A549 (cell line): Measurements from ENCODE around the gene CPLX4. TPM values are rescaled to one million over a fixed set of nuclear protein-coding genes. Genes with fewer than 3 reads are reported as not detected.

Experiments
- ATAC-seq, 2 experiments: fragments of 200-7000 bp in 1 of 2; fragments of >200 bp in 1 of 2; cut with Nextera tagmentation in 1 of 2; cut with Tn5 transposase in 1 of 2; 3 replicates each; pipeline versions ENCODE4 v1.8.0 to v1.9.1; 2018 to 2020; ENCODE audit warnings: mild to moderate bottlenecking in 1 of 2, moderate library complexity in 1 of 2
- CTCF ChIA-PET: fragments of 300-600 bp; sonication (Branson Sonifier 250); formaldehyde crosslinking; extraction: SDS; loops from one replicate; lab custom pipeline; 2021; ENCODE audit warnings: antibody characterized with exemption, inconsistent platforms; lab: Yijun Ruan, JAX
- POLR2A ChIA-PET: fragments of 350-600 bp; formaldehyde crosslinking; extraction: SDS; loops from one replicate; lab custom pipeline; 2021; ENCODE audit warnings: antibody characterized with exemption, inconsistent platforms; lab: Yijun Ruan, JAX
- DNase-seq, 2 experiments: peaks; one replicate each; pipeline versions ENCODE4 v3.0.0 to v3.0.0-alpha.2; 2011 to 2016; ENCODE audit warnings: low read depth in 1 of 2, low spot score in 1 of 2
- FAIRE-seq: peaks from 2 replicates; lab custom pipeline; 2011; peaks lifted over from hg19 to GRCh38; lab: Jason Lieb, UNC
- H3K27ac ChIP-seq, 2 experiments: fragments of >200 bp; sonication (Bioruptor Twin); formaldehyde crosslinking; 3 replicates each; pipeline ENCODE4 v1.5.1; 2016 to 2017
- H3K4me1 ChIP-seq: fragments of >200 bp; sonication (Bioruptor Twin); formaldehyde crosslinking; 3 replicates; pipeline ENCODE4 v1.6.1; 2016
- H3K4me2 ChIP-seq: fragments of >200 bp; sonication (Bioruptor Twin); formaldehyde crosslinking; 3 replicates; pipeline ENCODE4 v1.6.1; 2016
- H3K4me3 ChIP-seq: fragments of >200 bp; sonication (Bioruptor Twin); formaldehyde crosslinking; 3 replicates; pipeline ENCODE4 v1.5.1; 2016
- H3K9me3 ChIP-seq: fragments of >200 bp; sonication (Bioruptor Twin); formaldehyde crosslinking; 3 replicates; pipeline ENCODE4 v1.6.1; 2016
- BHLHE40 ChIP-seq: IDR thresholded peaks from 2 replicates; pipeline ENCODE4 v1.6.1; 2012; ENCODE audit warnings: low read depth, low read length, inconsistent platforms
- CBX2 ChIP-seq: fragments of 200-600 bp; sonication (generic); IDR thresholded peaks from 2 replicates; pipeline ENCODE4 v1.6.1; 2016; ENCODE audit warnings: low read depth, mild to moderate bottlenecking, borderline replicate concordance
- FOSB ChIP-seq: fragments of 250-450 bp; sonication (Bioruptor Pico); IDR thresholded peaks from 2 replicates; pipeline ENCODE4 v1.5.0; 2020; ENCODE audit warnings: mild to moderate bottlenecking, moderate library complexity
- FOSL2 ChIP-seq, 2 experiments: fragments of 450-650 bp in 1 of 2; fragments of >200 bp in 1 of 2; sonication (Bioruptor Twin) in 1 of 2; formaldehyde crosslinking; IDR thresholded peaks; 2 replicates each; pipeline versions ENCODE4 v1.5.0 to v1.6.1; 2016 to 2020; ENCODE audit warnings: mild to moderate bottlenecking in 1 of 2, moderate library complexity in 1 of 2
- HEYL ChIP-seq: fragments of 250-450 bp; sonication (Bioruptor Pico); IDR thresholded peaks from 2 replicates; pipeline ENCODE4 v1.8.0; 2021; ENCODE audit warnings: mild to moderate bottlenecking, moderate library complexity
- HOXA7 ChIP-seq: fragments of 250-450 bp; sonication (Bioruptor Pico); IDR thresholded peaks from 2 replicates; pipeline ENCODE4 v1.5.0; 2020; ENCODE audit warnings: mild to moderate bottlenecking, moderate library complexity
- KDM1A ChIP-seq: fragments of 200-600 bp; sonication (generic); IDR thresholded peaks from 2 replicates; pipeline ENCODE4 v1.6.1; 2016; ENCODE audit warnings: low read depth, mild to moderate bottlenecking
- MYC ChIP-seq: IDR thresholded peaks from 2 replicates; pipeline ENCODE4 v1.6.1; 2012; ENCODE audit warnings: mild to moderate bottlenecking, inconsistent platforms, low read length, improper control_type of control experiment, borderline replicate concordance
- NPAS2 ChIP-seq: fragments of 250-450 bp; sonication (Bioruptor Pico); IDR thresholded peaks from 2 replicates; pipeline ENCODE4 v1.8.0; 2022; ENCODE audit warnings: mild to moderate bottlenecking, moderate library complexity, borderline replicate concordance
- PHF8 ChIP-seq: fragments of 200-600 bp; sonication (generic); IDR thresholded peaks from 2 replicates; pipeline ENCODE4 v1.6.1; 2016; ENCODE audit warnings: low read depth, mild to moderate bottlenecking, antibody characterized with exemption, moderate library complexity, borderline replicate concordance
- RNF2 ChIP-seq: fragments of 200-600 bp; sonication (generic); IDR thresholded peaks from 2 replicates; pipeline ENCODE4 v1.6.1; 2016; ENCODE audit warnings: low read depth, mild to moderate bottlenecking, antibody characterized with exemption, moderate library complexity, borderline replicate concordance
- SREBF2 ChIP-seq: fragments of 450-650 bp; IDR thresholded peaks from 2 replicates; pipeline ENCODE4 v1.6.1; 2014; ENCODE audit warnings: mild to moderate bottlenecking, moderate library complexity
- ZSCAN20 ChIP-seq: fragments of 250-450 bp; sonication (Bioruptor Pico); IDR thresholded peaks from 2 replicates; pipeline ENCODE4 v1.8.0; 2022; ENCODE audit warnings: mild to moderate bottlenecking, moderate library complexity
- WGBS: methylation state at CpG from one replicate; pipeline ENCODE4 v1.1.6; 2017; ENCODE audit errors: missing lambda C conversion rate; 5-methylcytosine and 5-hydroxymethylcytosine counted together
- polyA plus RNA-seq, 4 experiments: library from polyadenylated mRNA; depleted of rRNA in 3 of 4; stranded (reverse); fragments of >200 nt; fragmentation: RNase III in 1 of 4; extraction: RNeasy Plus Mini Kit Qiagen cat#74134 plus additional on column Dnase treatment in 1 of 4; gene quantifications; 2 replicates in 3 of 4; 3 replicates in 1 of 4; pipeline ENCODE4 v1.2.3, GENCODE V29; 2011 to 2017
- TF ChIP-seq, protein P1 (sequence below): fragments of >200 bp; sonication (Bioruptor Twin); formaldehyde crosslinking; IDR thresholded peaks from 3 replicates; pipeline ENCODE4 v1.5.1; 2016
- TF ChIP-seq, protein P2 (sequence below): fragments of 200-600 bp; sonication (generic); IDR thresholded peaks from 2 replicates; pipeline ENCODE4 v1.6.1; 2016; ENCODE audit warnings: antibody characterized with exemption, mild to moderate bottlenecking, moderate library complexity
- TF ChIP-seq, protein P3 (sequence below): IDR thresholded peaks from 2 replicates; pipeline ENCODE4 v1.6.1; 2012; ENCODE audit warnings: low read depth, borderline replicate concordance

CPLX4 gene
- polyA plus RNA-seq, 2 of the 4 experiments (the other 2 are of a cell fraction), result not detected

DNA sequence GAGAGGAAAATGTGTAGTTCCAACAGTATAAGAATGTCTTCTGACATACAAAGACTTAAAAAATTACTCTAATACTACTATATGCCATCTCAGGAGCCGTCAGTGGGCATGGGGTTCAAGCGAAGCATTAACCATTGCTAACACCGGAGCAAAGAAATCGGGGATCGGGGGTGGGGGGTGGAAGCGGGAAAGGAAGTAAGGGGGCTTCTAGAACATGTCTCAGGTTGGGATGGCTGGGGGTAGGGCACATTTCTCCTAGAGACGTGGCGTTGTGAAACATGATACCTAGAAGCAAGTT lies 39.9 kb upstream of the CPLX4 start (continued):
- TF ChIP-seq, protein P1, sequence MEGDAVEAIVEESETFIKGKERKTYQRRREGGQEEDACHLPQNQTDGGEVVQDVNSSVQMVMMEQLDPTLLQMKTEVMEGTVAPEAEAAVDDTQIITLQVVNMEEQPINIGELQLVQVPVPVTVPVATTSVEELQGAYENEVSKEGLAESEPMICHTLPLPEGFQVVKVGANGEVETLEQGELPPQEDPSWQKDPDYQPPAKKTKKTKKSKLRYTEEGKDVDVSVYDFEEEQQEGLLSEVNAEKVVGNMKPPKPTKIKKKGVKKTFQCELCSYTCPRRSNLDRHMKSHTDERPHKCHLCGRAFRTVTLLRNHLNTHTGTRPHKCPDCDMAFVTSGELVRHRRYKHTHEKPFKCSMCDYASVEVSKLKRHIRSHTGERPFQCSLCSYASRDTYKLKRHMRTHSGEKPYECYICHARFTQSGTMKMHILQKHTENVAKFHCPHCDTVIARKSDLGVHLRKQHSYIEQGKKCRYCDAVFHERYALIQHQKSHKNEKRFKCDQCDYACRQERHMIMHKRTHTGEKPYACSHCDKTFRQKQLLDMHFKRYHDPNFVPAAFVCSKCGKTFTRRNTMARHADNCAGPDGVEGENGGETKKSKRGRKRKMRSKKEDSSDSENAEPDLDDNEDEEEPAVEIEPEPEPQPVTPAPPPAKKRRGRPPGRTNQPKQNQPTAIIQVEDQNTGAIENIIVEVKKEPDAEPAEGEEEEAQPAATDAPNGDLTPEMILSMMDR, result no peak
- TF ChIP-seq, protein P2, sequence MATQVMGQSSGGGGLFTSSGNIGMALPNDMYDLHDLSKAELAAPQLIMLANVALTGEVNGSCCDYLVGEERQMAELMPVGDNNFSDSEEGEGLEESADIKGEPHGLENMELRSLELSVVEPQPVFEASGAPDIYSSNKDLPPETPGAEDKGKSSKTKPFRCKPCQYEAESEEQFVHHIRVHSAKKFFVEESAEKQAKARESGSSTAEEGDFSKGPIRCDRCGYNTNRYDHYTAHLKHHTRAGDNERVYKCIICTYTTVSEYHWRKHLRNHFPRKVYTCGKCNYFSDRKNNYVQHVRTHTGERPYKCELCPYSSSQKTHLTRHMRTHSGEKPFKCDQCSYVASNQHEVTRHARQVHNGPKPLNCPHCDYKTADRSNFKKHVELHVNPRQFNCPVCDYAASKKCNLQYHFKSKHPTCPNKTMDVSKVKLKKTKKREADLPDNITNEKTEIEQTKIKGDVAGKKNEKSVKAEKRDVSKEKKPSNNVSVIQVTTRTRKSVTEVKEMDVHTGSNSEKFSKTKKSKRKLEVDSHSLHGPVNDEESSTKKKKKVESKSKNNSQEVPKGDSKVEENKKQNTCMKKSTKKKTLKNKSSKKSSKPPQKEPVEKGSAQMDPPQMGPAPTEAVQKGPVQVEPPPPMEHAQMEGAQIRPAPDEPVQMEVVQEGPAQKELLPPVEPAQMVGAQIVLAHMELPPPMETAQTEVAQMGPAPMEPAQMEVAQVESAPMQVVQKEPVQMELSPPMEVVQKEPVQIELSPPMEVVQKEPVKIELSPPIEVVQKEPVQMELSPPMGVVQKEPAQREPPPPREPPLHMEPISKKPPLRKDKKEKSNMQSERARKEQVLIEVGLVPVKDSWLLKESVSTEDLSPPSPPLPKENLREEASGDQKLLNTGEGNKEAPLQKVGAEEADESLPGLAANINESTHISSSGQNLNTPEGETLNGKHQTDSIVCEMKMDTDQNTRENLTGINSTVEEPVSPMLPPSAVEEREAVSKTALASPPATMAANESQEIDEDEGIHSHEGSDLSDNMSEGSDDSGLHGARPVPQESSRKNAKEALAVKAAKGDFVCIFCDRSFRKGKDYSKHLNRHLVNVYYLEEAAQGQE, result no peak
- TF ChIP-seq BHLHE40, result no peak
- TF ChIP-seq MYC, result no peak

DNA sequence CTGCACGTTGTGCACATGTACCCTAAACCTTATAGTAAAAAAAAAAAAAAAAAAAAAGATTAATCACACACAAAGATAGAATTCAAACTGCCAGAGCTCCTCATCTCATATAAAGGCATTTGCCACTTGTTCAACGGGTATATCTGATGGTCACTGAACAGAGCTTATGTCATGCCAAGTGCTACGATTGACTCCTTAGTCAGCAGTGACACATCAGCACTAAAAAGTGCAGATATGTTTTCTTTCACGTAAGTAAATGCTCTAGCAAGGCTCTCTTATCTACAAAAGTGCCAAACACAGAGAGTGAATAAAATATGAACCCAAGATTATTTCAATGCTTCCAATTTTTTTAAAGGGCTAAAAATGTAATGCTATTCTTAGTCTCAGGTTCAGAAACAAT lies 39.5 kb upstream of the CPLX4 start:
- Histone ChIP-seq H3K4me2 (peak overlapping the region; percentile 90), H3K4me3 (peak overlapping the region; percentile 90), H3K9me3 (no peaks in the 10 kb centered on the region), H3K4me1 (peaks cover 17% of the 10 kb centered on the region; the same call in 2 of the 3 replicates), H3K27ac (peak overlapping the region in 1 of 2 experiments; percentile 89; a peak in 3 of 6 replicates)
- TF ChIP-seq ZSCAN20 (CRISPR knock-in tag) (no peak), FOSL2 (IDR thresholded peaks at IDR 0.05) (no peak), FOSL2 (CRISPR knock-in tag; IDR thresholded peaks at IDR 0.05) (no peak), SREBF2 (no peak), FOSB (CRISPR knock-in tag) (no peak), HOXA7 (no peak), NPAS2 (no peak), KDM1A (no peak), CBX2 (no peak), HEYL (no peak), RNF2 (no peak), PHF8 (no peak)
- TF ChIP-seq, protein P2, result no peak
- TF ChIP-seq, protein P3, sequence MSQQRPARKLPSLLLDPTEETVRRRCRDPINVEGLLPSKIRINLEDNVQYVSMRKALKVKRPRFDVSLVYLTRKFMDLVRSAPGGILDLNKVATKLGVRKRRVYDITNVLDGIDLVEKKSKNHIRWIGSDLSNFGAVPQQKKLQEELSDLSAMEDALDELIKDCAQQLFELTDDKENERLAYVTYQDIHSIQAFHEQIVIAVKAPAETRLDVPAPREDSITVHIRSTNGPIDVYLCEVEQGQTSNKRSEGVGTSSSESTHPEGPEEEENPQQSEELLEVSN, result no peak
- no peak for FAIRE-seq
- WGBS, result 15% methylated on average over 4 of the region's 4 CpGs
- DNase-seq, result no peak
- ChIA-PET POLR2A (no interaction called here), CTCF (no interaction called here)
- no peak for ATAC-seq
